Lung microvascular endothelial cell (primary cell): ENCODE measurements around the gene THAP7. TPM values are rescaled to one million over a fixed set of nuclear protein-coding genes. Genes with fewer than 3 reads are reported as not detected.
A peak's percentile ranks its signal among the peaks of the same experiment; 100 is the strongest.

ENCODE experiments used
- DNase-seq, 2 donors: peaks; one replicate each; pipeline versions ENCODE4 v3.0.0 to v3.0.0-alpha.2; 2010; ENCODE audit warnings: low read depth in 2 of 2
- total RNA-seq: library from RNA; depleted of rRNA; stranded (reverse); fragments of >200 nt; gene quantifications from 2 replicates; pipeline ENCODE4 v1.2.1, GENCODE V29; 2014

THAP7 gene
- total RNA-seq, 1 donor from 2014 or later, result 14.9 TPM

DNA sequence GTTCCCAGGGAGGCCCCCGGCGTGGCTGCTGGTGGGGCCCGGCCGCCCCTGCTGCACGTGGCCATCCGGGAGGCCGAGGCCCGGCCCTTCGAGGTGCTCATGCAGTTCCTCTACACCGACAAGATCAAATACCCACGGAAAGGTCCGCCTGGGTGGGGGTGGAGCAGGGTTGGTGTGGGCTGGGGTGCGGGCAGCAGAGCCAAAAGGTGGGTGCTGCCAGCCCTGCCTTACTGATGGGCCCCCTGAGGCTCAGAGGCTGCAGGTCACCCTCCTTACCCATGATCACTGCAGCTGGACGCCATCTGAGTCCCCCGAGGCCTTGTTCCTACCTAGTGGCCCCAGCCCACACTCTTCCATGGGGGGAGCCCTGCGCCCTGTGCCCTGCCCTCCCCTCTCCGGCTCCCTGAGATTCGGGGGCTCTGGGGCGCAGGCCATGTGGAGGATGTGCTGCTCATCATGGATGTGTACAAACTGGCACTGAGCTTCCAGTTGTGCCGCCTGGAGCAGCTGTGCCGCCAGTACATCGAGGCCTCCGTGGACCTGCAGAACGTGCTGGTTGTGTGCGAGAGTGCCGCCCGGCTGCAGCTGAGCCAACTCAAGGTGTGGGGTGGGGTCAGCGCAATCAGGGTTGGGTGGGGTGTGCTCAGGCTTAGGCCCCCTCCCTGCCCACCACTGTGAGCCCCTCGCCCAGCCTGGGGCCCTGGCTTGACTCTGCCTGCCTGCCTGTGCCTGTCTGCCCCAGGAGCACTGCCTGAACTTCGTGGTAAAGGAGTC, 7.6 kb downstream of the THAP7 start:
- DNase-seq, result no peak

GRCh38 chr22:20993304-20994127, 8.4 kb downstream of the THAP7 start:
- no peak for DNase-seq

DNA sequence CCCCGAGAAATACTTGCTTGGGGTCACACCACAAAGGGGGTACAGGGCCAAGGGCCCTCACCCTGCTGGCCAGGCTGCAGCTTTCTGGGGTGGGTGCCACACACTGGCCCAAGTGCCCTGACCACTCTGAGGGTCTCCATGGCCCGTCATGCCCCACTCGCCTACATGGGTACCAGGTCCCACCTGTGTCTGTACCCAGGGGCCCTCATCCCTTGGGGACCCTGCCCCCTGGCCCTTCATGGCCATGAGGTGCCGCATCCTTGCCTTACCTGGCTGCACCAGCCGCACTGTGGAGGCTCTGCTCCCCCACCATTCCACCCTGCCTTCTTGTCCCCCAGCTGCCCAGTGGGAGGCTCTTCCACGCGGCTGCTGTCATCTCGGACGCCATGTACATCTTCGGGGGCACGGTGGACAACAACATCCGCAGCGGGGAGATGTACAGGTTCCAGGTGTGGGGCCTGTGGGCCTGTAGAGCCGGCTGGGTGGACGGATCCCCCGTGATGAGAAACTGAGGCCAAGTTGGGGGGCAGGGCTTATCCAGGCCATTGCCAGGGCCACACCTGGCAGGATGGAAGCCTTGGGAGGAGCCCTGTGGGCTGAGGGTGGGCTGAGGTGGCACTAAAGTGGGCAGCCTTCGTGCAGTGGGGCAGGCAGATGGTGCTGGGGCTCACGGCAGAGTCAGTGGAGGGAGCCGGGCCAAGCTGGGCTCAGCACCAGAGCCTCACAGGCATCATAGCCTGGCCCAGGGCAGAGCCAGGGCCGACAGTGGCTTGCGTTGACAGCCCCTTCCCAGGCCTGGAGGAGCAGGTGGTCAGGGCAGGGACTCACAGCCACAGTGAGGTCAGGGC, 9.2 kb downstream of the THAP7 start:
- no peak for DNase-seq

DNA sequence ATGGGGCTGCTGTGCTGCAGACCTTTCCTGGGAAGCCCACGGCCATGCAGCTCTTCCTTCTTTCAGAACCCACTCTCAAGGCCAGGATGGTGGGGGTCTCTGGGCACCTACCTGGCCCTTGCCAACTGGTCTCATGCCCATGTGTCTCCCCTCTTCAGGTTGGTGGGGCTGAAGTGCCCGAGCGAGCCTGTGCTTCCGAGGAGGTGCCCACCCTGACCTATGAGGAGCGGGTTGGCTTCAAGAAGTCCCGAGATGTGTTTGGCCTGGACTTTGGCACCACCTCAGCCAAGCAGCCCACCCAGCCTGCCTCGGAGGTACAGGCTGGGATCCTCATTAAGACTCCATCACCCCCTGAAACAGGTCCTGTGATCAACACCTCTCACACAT, 9.9 kb downstream of the THAP7 start:
- no peak for DNase-seq

- DNase-seq, result no peak
Observed at GRCh38 chr22:20991252-20992055, 10.5 kb downstream of the THAP7 start.

- DNase-seq, result no peak
Observed at GRCh38 chr22:20990184-20991180, 11.4 kb downstream of the THAP7 start.

GRCh38 chr22:20989323-20990138, 12.4 kb downstream of the THAP7 start:
- DNase-seq, result no peak

DNA sequence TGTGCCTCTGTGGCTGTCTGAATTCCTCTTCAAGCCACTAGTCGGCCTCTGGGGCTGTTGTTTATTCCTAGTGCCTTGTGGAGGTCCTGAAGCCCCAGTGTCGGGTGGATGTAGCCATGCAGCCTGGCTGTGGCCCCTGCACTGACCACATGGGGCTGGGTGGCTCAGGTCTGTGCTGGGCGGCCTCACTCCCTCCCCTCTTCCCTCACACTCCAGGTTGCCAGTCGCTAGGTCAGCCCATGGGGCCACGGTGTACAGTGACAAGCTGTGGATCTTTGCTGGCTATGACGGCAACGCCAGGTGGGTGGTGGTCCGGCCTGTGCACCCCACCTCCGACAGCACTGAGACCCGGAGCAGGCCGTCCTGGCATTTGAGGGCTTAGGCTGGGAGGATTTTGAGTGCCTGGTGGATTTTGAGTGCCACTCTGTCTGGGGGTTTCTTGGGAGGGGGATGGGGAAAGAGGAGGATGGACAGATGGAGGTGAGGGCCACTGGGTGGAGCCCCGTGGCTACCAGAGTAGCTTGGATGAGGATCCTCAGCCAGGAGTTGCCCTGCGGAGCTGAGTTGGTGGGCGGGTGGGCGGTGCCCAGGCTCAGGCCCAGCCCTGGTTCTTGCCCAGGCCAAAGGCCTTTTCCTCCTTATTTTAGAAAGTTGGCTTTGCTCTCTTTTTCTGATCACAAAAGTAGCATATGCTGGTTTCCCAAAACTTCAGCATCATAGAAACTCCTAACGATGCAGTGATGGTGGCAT, 13.2 kb downstream of the THAP7 start:
- DNase-seq, result no peak

DNA sequence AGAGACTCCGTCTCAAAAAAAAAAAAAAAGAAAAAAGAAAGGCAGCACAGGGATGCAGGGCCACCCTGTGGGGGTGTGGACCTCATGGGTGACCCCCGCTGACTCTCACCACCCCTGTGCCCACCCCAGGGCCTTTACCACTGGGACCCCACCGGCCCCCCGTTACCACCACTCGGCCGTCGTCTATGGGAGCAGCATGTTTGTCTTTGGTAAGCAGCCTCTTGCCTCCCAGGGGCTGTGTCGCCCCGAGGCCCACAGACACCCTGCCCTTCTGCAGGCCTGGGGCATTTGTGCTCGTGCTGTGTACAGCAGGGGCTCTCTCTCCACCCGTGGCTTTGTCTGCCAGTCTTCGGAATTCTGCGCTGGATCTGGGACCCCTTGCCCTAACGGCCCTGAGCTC, 14.5 kb downstream of the THAP7 start:
- no peak for DNase-seq

- no peak for DNase-seq
Observed at GRCh38 chr22:20986365-20986764, 15.6 kb downstream of the THAP7 start.

DNA sequence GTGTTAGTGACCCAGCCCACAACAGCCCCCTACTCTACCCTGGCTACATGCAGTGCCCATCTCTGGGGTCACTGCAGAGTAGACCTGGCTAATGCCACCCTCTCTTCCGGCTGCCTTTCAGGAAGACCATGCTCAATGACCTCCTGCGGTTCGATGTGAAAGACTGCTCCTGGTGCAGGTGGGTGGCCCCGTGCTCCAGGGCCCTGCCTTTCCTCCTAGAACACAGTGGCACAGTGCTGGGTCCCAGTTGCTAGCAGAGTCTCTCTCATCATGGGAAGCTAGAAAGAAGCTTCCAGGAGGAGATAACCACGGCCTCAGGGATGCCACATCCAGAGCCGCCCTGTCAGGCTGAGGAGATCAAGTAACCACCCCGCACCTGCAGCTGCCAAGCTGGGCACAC, 16.2 kb downstream of the THAP7 start:
- no peak for DNase-seq

GRCh38 chr22:20983081-20983771, 18.7 kb downstream of the THAP7 start:
- DNase-seq, result no peak

DNA sequence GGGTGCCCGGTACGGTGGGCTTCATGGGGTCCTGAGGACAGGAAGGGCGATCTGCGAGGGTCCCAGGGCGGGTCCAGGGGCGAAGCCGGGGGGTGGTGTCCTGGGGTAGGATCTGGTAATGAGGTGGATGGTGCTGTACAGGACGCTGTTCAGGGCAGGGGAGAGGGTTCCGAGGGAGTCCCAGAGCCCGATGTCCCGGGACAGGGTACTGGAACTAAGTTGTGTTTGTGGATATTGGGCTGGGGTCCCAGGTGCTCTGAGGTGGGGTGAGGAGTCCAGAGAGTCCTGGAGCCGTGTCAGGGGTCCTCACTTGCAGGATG, 19.4 kb downstream of the THAP7 start:
- no peak for DNase-seq

DNA sequence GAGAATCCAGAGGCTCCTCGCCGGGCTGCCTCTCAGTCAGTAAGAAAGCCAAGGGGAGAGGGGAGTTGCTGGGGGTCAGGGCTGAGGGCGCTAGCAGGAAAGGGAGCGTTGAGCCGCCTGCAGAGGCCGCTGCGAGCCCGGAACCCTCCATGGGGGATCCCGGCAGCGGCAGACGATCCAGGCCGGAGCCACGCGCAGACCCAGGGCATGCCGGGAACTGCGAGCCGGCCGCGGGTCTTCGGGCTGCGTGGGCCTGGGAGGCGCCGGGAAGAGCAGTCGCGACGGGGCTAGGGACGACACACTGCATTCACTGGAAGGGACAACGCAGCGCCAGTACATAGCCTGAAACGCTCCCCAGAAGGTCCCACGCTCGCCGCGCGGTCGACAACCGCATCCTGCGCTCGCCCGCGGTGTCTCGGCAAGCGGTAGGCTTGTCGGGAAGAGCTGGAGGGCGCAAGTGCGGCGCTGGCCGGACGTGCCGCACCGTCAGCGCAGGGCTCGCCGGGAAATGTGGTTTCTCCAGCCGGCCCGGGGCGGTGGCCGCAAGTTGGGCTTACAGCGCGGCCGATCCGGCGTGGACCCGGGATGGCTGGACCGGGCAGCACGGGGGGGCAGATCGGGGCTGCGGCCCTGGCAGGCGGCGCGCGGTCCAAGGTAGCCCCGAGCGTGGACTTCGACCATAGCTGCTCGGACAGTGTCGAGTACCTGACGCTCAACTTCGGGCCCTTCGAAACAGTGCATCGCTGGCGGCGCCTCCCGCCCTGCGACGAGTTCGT, 19.9 kb downstream of the THAP7 start, which contains the start of gene LZTR1:
Gene LZTR1 (plus strand): TSS at position 511 of the 776 bp plus-strand sequence. CDS start 75 bp downstream, at position 586.
- DNase-seq, result peak; percentile 87 to 89

DNA sequence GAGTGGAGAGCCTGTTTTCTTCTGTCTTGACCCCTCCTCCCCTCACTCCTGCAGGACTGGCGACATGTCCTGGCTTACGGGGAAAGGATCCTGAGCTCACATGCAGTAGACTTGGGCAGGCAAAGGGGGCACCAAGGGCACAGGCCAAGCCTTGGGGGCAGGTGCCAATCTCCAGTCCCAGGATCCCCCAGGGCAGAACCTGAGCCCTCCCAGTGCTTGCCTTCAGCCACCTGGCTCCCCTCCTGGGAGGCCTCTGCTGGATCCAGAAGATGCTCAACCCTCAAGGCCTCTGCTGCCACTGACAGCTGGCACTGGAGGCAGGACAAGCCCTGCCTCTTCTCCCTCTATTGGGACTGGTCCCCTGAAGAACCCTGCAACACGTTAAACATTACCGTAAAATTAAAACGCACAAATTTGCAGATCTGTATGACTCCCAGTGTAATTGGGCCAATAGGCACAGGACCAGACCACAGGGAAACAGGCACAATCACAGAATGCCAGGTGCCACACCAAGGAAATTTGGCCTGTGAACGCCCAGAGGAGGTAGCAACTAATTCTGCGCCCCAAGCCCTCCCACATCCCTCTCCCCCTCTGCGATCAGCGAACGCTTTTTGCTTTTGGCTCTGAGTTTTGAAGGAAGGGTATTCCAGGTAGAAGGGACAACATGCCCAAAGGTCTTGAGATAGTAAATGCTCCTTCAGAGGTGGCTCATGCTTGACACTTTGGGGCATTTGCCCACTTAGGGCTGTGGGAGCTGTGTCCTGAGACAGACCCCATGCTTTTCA, 20.8 kb downstream of the THAP7 start:
- DNase-seq, result no peak

DNA sequence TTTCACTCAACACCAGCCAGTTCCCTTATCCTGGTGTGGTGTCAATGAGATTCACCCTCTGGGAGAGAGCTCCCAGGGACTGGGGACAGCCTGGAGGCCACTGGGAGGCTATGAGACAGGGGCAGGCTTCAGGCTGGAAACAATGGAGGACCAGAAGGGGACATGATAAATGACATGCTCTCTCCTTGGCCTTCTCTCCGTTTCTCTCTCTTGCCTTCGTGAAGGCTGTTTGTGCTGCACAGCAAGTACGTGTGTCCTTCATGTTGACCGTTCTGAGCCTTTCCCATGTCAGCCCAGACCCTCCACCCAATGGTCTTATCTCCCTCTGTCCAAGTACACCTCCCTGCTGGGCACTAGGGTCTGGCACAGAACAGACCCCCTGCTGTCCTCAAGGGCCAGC, 21.4 kb downstream of the THAP7 start:
- no peak for DNase-seq
